Stimulated activated CD4-positive, alpha-beta T cell treated with anti-CD3 and anti-CD28 coated beads, Interleukin-15, amount 100 ng/mL, for 48 hours (primary cell): Measurements from ENCODE around the gene ITGA5.
A peak's percentile ranks its signal among the peaks of the same experiment; 100 is the strongest.

ENCODE experiments used
- DNase-seq, 2 donors: peaks; one replicate each; pipeline ENCODE4 v3.0.0-alpha.2; 2020; ENCODE audit warnings: low read depth in 2 of 2

Gene ITGA5

GRCh38 chr12:54411391-54412241, 7.5 kb downstream of the ITGA5 start:
- DNase-seq = peak; percentile 33 to 58

DNA sequence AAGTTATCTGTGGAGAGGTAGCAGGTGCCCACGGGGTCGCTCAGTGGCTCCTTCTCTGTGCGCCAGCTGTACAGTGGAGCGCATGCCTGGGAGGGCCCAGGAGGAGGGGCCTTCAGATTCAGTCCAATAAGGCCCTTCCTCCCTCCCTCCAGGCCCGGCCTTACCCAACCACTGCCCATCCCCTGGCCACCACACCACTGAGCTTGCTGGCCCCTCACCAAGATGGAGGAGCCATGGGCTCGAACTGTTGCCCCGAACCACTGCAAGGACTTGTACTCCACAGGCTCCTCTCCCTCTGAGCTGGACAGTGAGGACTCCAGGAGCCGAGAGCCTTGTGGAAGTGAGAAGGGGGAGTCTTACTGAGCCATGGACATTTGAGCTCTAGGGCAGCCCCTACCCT, 9.8 kb downstream of the ITGA5 start:
- no peak for DNase-seq

GRCh38 chr12:54407183-54407905, 11.7 kb downstream of the ITGA5 start:
- DNase-seq = no peak

- DNase-seq = no peak
Measured at GRCh38 chr12:54405573-54405972, 13.5 kb downstream of the ITGA5 start.

GRCh38 chr12:54405106-54405505, 14.0 kb downstream of the ITGA5 start:
- DNase-seq = no peak

GRCh38 chr12:54404061-54405004, 14.7 kb downstream of the ITGA5 start:
- DNase-seq = peak in 1 of 2 donors; percentile 53

DNA sequence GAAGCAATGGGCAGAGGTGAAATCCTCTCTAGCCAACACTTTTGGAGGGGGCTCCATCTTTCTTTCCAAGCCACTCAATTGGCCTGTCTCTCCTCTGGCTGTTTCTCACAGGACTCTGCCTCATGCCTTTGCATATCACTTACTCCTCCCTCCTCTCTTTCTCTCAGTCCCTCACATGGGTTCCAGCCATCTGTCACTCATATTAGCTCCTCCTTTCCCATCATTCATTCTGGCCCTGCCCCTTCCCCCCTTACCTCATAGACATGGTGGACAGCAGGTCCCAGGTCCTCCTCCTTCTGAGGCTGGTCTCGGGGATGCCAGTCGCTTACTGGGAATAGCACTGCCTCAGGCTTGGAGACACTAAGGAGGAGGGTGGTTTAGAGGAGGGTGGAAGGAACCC, 17.9 kb downstream of the ITGA5 start:
- DNase-seq = no peak

DNA sequence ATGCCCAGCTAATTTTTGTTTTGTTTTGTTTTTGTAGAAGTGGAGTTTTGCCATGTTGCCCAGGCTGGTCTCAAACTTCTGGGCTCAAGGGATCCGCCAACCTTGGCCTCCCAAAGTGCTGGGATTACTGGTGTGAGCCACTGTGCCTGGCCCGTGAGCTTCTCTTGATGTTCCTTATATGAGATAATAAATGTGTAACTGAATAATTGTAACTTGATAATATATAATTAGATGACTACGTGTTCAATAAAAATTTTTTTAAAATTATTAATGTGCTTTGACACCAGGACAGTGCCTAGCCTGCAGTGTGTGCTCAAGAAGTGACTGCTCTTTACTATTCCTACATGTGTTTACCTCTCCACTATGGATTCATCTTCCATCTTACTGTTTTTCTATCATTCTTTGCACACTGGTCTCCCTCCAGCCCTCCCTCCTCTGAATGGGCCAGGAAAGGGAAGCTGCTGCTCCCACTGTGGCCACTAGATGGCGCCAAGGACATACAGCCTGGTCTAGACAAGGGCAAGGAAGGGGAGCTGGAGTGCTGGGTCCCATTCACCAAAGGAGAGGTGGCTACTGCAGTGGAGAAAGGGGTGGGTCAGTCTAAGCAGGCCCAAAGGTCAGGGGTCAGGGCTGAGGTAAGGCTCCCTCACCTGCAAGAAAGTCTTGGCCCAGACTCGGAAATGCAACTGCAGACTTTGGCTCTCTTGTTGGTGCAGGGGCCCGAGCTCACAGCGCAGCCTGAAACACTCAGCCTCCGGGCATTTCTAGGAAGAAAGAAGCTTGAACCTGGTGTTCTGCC, 19.9 kb downstream of the ITGA5 start:
- DNase-seq = peak; percentile 64 to 83

- no peak for DNase-seq
Measured at GRCh38 chr12:54398218-54398617, 20.8 kb downstream of the ITGA5 start.

DNA sequence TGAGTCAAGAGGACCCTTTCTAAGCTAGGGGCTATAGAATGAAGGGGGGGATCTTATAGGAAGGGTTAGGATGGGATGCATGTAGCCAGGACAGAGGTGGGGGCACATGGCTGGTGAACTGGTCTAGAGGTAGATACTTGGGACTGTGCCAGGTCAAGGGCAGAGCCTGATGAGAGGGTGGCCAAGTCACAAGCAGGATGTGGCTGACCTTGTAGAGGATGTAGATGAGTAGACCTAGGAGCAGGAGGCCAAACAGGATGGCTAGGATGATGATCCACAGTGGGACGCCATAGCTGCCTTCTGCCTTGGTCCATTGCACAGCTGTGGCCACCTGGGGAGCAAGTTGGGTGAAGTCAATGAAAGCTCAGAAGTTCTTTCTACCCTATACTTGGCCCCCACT, 21.9 kb downstream of the ITGA5 start:
- no peak for DNase-seq

DNA sequence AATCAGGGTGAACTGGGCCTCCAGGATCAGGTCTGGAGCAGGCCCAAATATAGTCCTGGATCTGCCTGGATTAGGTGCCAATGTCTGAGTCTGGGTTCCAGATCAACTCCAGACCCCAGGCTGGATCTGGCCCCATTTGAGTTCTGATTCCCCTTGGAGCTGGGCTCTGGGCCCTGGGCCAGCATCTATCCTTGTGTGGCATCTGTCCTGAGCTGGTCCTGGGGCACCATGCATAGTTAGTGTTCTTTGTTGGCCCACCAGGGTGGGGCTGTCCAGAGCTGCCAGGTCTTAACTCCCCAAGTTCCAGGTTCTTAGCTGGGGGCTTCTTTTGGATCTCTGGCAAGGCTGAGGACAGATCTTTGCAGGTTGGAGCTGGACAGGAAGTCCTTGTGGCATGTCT, 23.5 kb downstream of the ITGA5 start:
- DNase-seq = no peak

DNA sequence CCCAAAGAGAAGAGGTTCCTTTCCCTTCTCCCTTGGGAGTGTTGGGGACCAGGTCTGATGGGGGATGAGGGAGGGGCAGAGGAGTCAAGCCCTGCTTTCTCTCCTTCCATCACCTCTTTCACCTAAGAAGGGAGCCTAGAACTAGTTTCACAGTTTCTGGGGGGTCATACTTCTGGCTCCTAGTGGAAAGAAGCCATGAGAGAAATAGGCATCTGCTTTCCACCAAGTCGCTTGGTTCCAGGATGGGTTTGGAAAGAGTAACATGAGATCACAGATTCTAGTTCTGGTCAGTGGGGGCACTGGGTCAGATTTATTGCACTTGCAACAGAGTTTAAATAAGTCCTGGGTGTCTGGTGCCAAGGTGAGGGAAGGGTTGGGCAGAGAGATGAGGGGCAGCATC, 24.1 kb downstream of the ITGA5 start:
- DNase-seq = no peak

DNA sequence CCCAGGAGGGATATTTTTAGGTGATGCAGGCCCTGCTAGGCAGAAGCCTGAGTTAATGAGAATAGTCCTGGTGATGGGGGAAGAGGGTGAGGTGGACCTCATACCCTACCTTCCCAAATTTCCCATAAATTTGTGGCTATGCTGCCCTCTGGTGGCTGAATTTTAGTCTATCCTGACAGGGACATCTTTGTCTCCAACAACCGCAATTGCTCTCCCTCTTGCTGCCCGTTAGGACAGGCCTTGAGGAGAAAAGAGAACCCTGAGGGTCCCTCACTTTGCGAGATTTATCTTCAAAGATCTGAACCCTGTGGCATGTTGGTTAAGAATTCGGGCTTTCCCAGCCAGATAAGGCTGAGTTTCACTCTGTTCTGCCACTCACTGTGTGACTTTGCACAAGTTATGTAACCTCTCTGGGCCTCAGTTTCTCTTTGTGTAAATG, 24.8 kb downstream of the ITGA5 start:
- no peak for DNase-seq

DNA sequence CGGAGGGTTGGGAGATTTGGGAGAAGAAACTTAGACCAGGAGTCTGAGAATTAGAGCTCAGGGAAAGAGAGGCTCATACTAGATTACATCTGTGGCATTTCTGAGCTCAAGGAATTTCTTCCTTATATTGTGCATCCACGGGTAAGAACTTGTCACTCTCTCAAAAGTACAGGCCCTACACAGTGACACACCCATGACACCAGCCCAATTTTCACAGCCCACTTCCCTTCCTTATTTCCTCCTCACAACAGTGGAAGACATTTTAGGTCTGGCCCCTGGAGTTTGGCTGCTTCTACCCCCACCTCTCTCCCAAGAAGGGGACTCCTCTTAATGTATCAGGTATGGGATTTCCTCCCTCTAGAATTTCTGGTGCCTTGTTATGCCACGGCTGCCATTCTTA, 25.3 kb downstream of the ITGA5 start:
- no peak for DNase-seq

DNA sequence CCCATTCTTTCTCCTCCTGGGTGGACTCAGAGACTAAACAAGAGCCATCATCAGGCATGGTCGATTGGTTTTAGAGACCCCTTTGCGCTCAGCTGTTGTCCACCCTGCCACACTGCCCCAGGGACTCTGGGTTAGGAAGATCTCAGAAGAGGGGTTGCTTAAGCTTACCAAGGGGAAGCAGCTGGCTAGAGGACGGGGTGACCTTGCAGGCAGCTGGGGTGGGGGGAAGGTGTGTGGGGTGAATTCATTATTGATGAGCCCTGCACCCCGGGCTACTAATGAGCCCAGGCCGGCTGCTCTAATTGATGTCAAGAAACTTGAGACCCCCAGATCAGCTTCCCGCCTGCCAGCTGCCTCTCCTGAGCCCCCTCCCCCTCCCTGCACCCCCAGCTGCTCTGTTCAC, 25.9 kb downstream of the ITGA5 start:
- no peak for DNase-seq

- no peak for DNase-seq
Measured at GRCh38 chr12:54392485-54393206, 26.4 kb downstream of the ITGA5 start.

DNA sequence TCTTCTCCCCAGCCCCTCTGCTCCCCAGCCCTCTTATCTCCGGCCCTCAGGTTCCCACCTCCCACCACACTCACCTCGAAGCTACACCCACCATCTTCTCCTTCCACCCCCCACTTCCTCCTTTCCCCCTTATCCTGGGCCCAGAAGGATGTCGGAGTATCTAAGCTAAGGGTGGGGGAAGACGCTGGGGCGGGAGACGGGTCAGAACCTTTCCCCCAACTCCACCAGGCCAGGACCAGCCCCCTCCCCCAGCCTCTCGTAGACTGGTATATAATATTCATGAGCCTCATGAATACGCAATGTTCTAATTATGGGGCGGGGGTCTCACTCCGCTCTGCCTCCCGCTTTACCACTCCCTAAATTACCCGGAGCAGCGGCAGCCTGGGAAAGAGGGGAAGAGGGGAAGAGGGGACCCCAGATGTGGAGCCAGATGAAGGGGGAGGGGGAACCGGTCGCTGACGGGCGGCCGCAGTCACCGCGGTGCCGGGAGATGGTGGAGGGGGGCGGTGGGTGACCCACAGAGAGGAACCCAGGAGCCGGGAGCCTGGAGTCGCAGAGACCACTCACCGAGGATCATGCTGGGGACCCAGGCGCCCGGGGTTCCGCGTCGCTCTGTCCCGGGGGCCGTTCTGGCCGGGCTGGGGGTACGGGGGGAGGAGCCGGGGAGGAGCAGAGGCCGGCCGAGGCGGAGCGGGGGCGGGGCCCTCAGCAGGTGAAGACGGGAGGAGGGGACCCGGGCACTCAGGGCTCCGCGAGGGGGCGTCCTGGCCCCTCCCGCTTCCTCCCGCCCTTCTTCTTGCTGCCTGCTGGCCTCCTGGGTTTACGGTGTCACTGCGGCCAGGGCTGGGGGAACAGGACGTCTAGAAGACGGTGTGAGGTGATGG, 28.2 kb downstream of the ITGA5 start:
- DNase-seq = peak; percentile 39 to 66

- DNase-seq = no peak
Measured at GRCh38 chr12:54390176-54390667, 28.8 kb downstream of the ITGA5 start.

- no peak for DNase-seq
Measured at GRCh38 chr12:54389607-54390175, 29.4 kb downstream of the ITGA5 start.
